ENCODE results near the gene YARS1. TPM values are rescaled to one million over a fixed set of nuclear protein-coding genes. Genes with fewer than 3 reads are reported as not detected.

Gene YARS1
- total RNA-seq = 93.3 TPM

- ATAC-seq = peak; percentile 99
These were observed at the start of gene YARS1, which contains the start of gene S100PBP for GRCh38 chr1:32817159-32817814. TSS of gene YARS1 (minus strand) at chr1:32817358. CDS start at chr1:32817244, 114 bp downstream. TSS of gene S100PBP (plus strand) at chr1:32817653. CDS start at chr1:32826100, 8,447 bp downstream.

DNA sequence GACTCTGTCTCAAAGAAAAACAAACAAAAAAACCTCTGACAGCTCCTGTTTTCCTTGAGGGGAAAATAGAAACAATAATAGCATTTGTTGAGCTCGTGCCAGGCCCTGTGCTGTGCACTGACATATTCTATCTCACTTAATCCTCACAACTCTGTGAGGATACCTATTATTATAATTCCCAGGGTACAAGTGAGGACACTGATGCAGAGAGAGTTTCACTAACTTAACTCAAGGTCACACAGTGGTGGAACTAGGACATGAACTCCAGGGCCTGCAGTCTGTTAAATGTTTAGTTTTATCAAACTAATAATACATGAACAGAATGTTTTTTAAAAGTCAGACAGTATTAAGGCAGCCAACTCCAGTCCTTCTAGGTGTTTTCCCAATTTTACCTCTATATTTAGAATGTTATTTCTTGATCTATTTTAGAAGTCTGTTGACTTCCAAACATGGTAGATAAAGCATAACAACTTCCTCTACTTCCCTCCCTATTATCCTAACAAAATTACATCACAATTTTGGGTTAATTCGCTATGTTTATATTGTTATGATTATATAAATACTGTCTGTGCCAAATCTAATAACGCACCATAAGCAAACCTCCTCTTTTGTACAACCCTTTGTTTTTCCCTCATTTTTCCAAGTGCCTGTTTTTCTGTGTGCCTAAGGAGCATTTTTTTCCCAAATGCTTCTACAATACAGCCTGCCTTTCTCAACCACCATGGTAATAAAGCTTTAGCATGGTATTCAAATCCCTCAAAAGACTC lies 48.7 kb upstream of the YARS1 start:
- no peak for ATAC-seq

GRCh38 chr1:32864375-32865019 lies 47.3 kb upstream of the YARS1 start:
- ATAC-seq = no peak

- no peak for ATAC-seq
These were observed 46.7 kb upstream of the YARS1 start for GRCh38 chr1:32863881-32864245.

GRCh38 chr1:32863218-32863880 lies 46.2 kb upstream of the YARS1 start:
- no peak for ATAC-seq

- no peak for ATAC-seq
These were observed 44.9 kb upstream of the YARS1 start for GRCh38 chr1:32861904-32862695.

DNA sequence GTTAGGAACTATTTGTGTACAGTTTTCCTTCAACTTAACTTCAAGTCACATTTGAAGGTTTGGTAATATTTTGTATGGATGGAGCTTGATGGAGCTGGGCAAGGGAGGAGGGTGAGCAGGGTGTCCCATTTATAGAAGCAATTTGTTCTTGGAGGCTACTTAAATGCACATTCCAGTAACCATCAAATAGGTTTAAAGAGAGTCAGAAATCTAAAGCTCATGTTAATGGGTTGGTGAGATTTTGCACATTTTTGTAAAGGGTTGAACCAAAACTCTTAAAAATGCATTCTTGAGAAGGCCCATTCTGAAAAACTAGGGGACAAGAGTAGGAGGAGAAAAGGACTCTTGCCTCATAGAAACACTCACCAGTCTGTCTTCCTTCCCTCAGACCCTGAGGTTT lies 43.4 kb upstream of the YARS1 start:
- no peak for ATAC-seq

- no peak for ATAC-seq
These were observed 42.8 kb upstream of the YARS1 start for GRCh38 chr1:32859915-32860314.

GRCh38 chr1:32858791-32859190 lies 41.6 kb upstream of the YARS1 start:
- ATAC-seq = no peak

- no peak for ATAC-seq
These were observed 41.0 kb upstream of the YARS1 start for GRCh38 chr1:32858136-32858535.

GRCh38 chr1:32855861-32856617 lies 38.9 kb upstream of the YARS1 start:
- ATAC-seq = no peak

DNA sequence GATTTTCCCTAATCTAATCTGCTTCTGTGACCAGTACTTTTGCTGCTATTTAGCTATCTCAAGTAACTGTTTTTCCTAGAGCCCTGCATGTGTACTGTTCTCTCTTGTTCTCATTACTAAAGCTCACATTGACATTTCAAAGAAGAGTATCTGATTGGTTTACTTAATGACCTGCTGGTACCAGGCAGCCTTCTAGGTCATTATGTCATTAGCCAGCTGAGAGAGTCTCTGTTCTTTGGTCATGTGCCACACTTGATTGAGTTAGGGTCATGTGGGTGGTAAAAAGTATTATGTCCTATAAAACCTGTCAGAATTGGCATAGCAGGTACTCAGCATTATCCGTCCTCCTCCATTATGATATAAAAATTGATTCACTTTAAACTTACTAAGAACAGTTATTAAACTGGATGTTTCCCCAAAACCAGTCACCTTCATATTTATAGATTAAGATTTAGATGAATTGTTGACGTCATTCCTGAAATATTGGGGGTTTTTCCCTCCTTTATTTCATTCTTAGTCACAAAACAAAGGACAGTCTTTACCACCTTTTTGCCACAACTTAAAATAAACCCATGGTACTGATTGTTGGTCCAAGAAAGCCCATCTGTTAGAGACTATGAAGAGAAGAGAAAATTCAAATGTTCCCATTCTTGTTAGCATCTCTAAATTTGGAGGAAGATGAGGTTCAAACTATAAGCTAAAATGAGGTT lies 31.4 kb upstream of the YARS1 start:
- ATAC-seq = no peak

GRCh38 chr1:32831878-32832277 lies 14.7 kb upstream of the YARS1 start:
- no peak for ATAC-seq

GRCh38 chr1:32830092-32830852 lies 13.1 kb upstream of the YARS1 start:
- no peak for ATAC-seq

- no peak for ATAC-seq
These were observed 11.2 kb upstream of the YARS1 start for GRCh38 chr1:32828341-32828740.

DNA sequence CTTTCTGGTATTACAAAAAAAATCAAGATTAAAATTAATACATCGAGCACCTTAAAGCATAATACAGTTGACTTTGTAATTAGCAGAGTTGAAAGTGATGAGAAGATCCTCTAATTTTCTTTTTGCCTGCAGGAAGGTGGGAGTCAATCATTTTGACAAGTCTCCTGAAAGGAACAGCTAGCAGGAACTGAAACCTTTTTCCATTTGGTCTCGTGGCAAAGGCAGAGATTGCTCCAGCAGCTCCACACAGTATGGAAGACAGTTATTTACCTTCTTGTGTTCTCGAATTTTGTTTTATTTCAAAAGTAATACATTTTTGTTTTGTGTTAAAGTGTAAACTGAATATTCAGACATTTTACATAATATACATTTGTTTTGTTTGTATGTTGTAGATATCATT lies 8.0 kb upstream of the YARS1 start:
- ATAC-seq = no peak

- no peak for ATAC-seq
These were observed 1.8 kb upstream of the YARS1 start for GRCh38 chr1:32818804-32819541.

GRCh38 chr1:32817815-32818786 lies 943 bp upstream of the YARS1 start:
- ATAC-seq = peak; percentile 28

Measured in esophagus mucosa (tissue), 1 donor.